Lower leg skin (tissue), 3 donors: Measurements from ENCODE around the gene ARPP21.

Experiments used
- CTCF ChIP-seq, 3 donors: fragments of 450-650 bp; IDR thresholded peaks; one replicate each; pipeline ENCODE4 v1.5.1; 2016; ENCODE audit warnings: antibody characterized with exemption in 3 of 3, mild to moderate bottlenecking in 3 of 3, moderate library complexity in 2 of 3
- POLR2A ChIP-seq, 2 donors: fragments of 450-650 bp; IDR thresholded peaks; one replicate each; pipeline ENCODE4 v1.6.1; 2016 to 2017; ENCODE audit warnings: antibody characterized with exemption in 2 of 2, mild to moderate bottlenecking in 1 of 2, moderate library complexity in 1 of 2

- no peak for TF ChIP-seq CTCF (IDR thresholded peaks at IDR 0.05)
- no peak for TF ChIP-seq POLR2A (IDR thresholded peaks at IDR 0.05)
These were observed 45.8 kb downstream of the ARPP21 start for GRCh38 chr3:35685153-35685552.
